Activated CD4-positive, alpha-beta T cell treated with anti-CD3 and anti-CD28 coated beads for 1 hour (primary cell): ENCODE results near the gene KLHL11.
A peak's percentile ranks its signal among the peaks of the same experiment; 100 is the strongest.

ENCODE experiments used
- DNase-seq: peaks from one replicate; pipeline ENCODE4 v3.0.0-alpha.2; 2020

KLHL11 gene

GRCh38 chr17:41864836-41865595, at the start of gene KLHL11:
Gene KLHL11 (minus strand): TSS chr17:41865423. CDS start chr17:41865370, 53 bp downstream.
- peak; percentile 79 for DNase-seq

GRCh38 chr17:41915020-41915419, 49.8 kb upstream of the KLHL11 start:
- DNase-seq = no peak

GRCh38 chr17:41914358-41914766, 49.1 kb upstream of the KLHL11 start:
- DNase-seq = no peak

- DNase-seq = no peak
These were observed 48.6 kb upstream of the KLHL11 start for GRCh38 chr17:41913798-41914197.

- no peak for DNase-seq
These were observed 47.7 kb upstream of the KLHL11 start for GRCh38 chr17:41912925-41913324.

GRCh38 chr17:41910701-41911391, 45.6 kb upstream of the KLHL11 start:
- no peak for DNase-seq

GRCh38 chr17:41909088-41909487, 43.9 kb upstream of the KLHL11 start:
- no peak for DNase-seq

- no peak for DNase-seq
These were observed 42.7 kb upstream of the KLHL11 start for GRCh38 chr17:41907633-41908539.

- no peak for DNase-seq
These were observed 41.9 kb upstream of the KLHL11 start for GRCh38 chr17:41907185-41907556.

- DNase-seq = no peak
These were observed 41.4 kb upstream of the KLHL11 start for GRCh38 chr17:41906465-41907184.

- DNase-seq = no peak
These were observed 39.9 kb upstream of the KLHL11 start for GRCh38 chr17:41905172-41905571.

- DNase-seq = no peak
These were observed 39.1 kb upstream of the KLHL11 start for GRCh38 chr17:41904242-41904841.

GRCh38 chr17:41901646-41902045, 36.4 kb upstream of the KLHL11 start:
- no peak for DNase-seq

GRCh38 chr17:41896726-41897125, 31.5 kb upstream of the KLHL11 start:
- DNase-seq = no peak

- DNase-seq = no peak
These were observed 30.4 kb upstream of the KLHL11 start for GRCh38 chr17:41895617-41896016.

- no peak for DNase-seq
These were observed 29.6 kb upstream of the KLHL11 start for GRCh38 chr17:41894791-41895331.

- DNase-seq = no peak
These were observed 28.2 kb upstream of the KLHL11 start for GRCh38 chr17:41893384-41893783.

GRCh38 chr17:41892021-41892376, 26.8 kb upstream of the KLHL11 start:
- no peak for DNase-seq

- DNase-seq = no peak
These were observed 26.2 kb upstream of the KLHL11 start for GRCh38 chr17:41891135-41892020.

GRCh38 chr17:41888332-41888965, 23.2 kb upstream of the KLHL11 start:
- no peak for DNase-seq

- no peak for DNase-seq
These were observed 20.5 kb upstream of the KLHL11 start for GRCh38 chr17:41885733-41886132.
